VCaP (cell line): ENCODE data around the gene KCNV2.
A peak's percentile ranks its signal among the peaks of the same experiment; 100 is the strongest.

Experiments
- H3K27ac ChIP-seq: fragments of 450-650 bp; 2 replicates; pipeline ENCODE4 v1.5.1; 2017
- CTCF ChIP-seq: fragments of 450-650 bp; conservative IDR thresholded peaks from 2 replicates; pipeline ENCODE4 v1.5.1; 2017; ENCODE audit warnings: mild to moderate bottlenecking, moderate library complexity

Gene KCNV2

GRCh38 chr9:2681981-2682380 lies 35.3 kb upstream of the KCNV2 start:
- no peak for TF ChIP-seq CTCF
- H3K27ac ChIP-seq, result no peak overlapping the region

GRCh38 chr9:2686911-2687310 lies 30.4 kb upstream of the KCNV2 start:
- TF ChIP-seq CTCF, result no peak
- no peak overlapping the region for H3K27ac ChIP-seq

GRCh38 chr9:2688636-2689035 lies 28.7 kb upstream of the KCNV2 start:
- H3K27ac ChIP-seq, result 0 out of 2 replicates have a peak overlapping the region, but pooled peaks have one; percentile 31
- no peak for TF ChIP-seq CTCF

GRCh38 chr9:2691212-2691611 lies 26.1 kb upstream of the KCNV2 start:
- H3K27ac ChIP-seq, result no peak overlapping the region
- no peak for TF ChIP-seq CTCF

GRCh38 chr9:2691626-2692025 lies 25.7 kb upstream of the KCNV2 start:
- no peak overlapping the region for H3K27ac ChIP-seq
- TF ChIP-seq CTCF, result no peak

GRCh38 chr9:2693056-2693455 lies 24.3 kb upstream of the KCNV2 start:
- no peak overlapping the region for H3K27ac ChIP-seq
- no peak for TF ChIP-seq CTCF

GRCh38 chr9:2697492-2697891 lies 19.8 kb upstream of the KCNV2 start:
- TF ChIP-seq CTCF, result no peak
- no peak overlapping the region for H3K27ac ChIP-seq

- H3K27ac ChIP-seq, result peak overlapping the region; percentile 21; the same call in 1 of the 2 replicates
- no peak for TF ChIP-seq CTCF
Observed at GRCh38 chr9:2700398-2700797, 16.9 kb upstream of the KCNV2 start.
